NOMO-1 treated with DMSO at 0.1 percent for 48 hours (cell line): ENCODE results near the gene ERVW-1.
"Not testable (repeated sequence)": the region's sequence is repeated elsewhere in the genome, so short reads cannot be mapped to it uniquely, and the experiment has no call there.

Experiments
- DNase-seq: peaks from one replicate; lab custom pipeline; 2025; ENCODE audit not compliant: unreplicated experiment; lab: John Stamatoyannopoulos, UW

ERVW-1 gene, protein sequence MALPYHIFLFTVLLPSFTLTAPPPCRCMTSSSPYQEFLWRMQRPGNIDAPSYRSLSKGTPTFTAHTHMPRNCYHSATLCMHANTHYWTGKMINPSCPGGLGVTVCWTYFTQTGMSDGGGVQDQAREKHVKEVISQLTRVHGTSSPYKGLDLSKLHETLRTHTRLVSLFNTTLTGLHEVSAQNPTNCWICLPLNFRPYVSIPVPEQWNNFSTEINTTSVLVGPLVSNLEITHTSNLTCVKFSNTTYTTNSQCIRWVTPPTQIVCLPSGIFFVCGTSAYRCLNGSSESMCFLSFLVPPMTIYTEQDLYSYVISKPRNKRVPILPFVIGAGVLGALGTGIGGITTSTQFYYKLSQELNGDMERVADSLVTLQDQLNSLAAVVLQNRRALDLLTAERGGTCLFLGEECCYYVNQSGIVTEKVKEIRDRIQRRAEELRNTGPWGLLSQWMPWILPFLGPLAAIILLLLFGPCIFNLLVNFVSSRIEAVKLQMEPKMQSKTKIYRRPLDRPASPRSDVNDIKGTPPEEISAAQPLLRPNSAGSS

DNA sequence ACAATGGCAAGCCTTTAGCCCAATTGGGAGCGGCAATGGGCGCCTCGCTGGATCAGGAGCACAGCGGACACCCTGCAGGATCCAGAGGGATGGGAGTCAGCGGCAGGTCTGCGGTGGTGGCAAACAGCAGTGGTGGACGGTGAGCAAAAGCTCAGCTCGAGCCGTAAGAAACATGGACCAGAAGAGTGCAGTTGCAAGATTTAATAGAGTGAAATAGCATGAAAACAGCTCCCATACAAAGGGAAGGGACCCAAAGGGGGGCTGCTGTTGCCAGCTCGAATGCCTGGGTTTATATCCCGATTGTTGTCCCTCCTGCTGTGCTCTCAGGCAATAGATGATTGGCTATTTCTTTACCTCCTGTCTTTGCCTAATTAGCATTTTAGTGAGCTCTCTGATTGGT, at the start of gene ERVW-1:
Gene ERVW-1, minus strand, starts transcription at position 266 of the 400 bp plus-strand sequence. CDS start 7,565 bp downstream, outside the sequence.
- DNase-seq: not testable (repeated sequence)

DNA sequence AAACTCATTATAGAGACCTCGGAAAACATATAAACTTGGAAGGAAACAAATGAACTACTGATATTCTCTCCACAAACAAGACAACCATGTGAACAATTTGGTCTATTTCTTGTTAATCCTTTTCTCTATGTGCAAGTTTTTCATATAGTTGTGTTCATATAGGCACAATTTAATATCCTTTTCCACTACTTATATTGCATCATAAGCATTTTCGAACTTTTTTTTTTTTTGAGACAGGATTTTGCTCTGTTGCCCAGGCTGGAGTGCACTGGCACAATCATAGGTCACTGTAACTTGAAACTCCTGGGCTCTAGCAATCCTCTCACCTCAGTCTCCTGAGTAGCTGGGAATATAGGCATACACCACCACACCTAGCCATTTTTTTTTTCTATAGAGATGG, 45.4 kb upstream of the ERVW-1 start:
- no peak for DNase-seq

DNA sequence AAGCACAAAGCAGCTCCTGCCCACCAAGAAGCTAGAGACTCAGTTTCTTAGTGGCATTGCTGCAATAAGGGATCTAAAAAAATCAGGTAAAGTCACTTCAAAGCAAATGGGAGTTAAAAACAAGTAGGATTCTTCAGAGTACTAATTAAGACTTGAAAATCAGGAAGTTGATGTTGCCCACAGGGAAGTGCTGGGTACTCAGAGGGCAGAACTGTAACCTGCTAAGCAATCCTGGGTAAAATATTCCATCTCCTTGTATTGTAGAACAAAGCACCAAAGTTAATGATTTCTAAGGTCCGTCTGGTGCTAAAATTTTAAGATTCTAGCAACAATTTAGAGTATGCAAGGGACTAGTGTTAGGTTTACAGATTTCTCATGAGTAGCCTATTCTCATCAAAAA, 42.3 kb upstream of the ERVW-1 start:
- DNase-seq: peak; percentile 57

DNA sequence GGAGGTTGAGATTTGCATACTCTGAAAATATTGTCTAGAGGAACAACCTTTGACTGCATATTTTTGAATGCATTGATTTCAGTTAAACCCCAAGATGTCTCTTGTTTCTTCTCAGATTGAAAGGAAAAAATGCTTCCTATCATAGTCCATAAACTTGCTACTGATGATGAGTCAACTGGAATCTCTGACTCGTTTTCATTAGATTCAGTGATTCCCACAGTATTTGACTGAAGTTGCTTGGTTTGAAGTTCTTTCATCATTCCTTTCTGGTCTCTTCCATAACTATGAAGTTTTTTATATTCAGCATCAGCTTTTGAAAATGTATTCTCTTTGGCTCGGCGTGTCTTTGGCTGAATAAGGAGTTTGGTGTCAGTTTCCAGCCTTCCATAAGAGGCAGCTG, 39.9 kb upstream of the ERVW-1 start:
- DNase-seq: no peak

DNA sequence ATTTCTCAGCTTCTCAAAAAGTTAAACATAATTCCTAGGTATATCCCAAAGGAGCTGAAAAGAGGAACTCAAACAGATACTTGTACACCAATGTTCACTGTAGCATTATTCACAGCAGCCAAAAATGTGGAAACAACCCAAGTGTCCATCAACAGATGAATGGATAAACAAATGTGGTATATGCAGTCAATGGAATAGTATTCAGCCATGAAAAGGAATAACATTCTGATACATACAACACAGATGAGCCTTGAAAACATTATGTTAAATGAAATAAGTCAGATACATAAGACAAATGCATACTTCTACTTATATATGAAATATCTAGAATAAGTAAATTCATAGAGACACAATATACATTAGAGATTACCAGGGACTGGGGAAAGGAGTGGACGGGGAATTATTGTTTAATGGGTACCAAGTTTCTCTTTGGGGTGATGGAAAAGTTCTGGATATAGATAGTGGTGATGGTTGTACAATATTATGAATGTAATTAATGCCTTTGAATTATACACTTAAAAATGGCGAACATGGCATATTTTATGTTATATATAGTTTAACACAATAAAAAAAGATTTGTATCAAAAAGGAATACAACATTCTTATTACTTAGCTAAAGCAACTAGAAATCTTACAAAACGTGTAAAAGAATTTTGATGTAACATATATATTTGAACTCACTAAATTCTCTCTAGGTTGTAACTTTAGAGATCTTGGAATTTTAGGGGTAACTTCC, 35.6 kb upstream of the ERVW-1 start:
- no peak for DNase-seq

DNA sequence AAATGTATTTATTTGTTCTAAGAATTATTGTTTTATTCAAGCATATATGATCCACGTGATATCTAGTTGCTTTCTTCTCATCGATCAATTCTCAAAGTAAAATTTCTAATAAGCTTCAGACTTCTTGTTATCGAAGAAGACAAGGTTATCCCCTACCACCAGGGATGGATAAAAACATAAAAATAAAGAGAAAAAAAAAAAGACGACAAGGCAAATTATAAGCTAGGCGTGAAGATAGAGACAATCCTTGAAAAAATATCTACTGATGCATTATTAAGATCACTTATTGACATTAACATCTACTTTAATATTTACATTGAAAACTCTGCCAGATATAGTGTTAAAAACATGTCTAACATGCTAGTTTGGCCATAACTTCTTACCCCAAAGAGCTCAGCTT, 31.2 kb upstream of the ERVW-1 start:
- DNase-seq: no peak

DNA sequence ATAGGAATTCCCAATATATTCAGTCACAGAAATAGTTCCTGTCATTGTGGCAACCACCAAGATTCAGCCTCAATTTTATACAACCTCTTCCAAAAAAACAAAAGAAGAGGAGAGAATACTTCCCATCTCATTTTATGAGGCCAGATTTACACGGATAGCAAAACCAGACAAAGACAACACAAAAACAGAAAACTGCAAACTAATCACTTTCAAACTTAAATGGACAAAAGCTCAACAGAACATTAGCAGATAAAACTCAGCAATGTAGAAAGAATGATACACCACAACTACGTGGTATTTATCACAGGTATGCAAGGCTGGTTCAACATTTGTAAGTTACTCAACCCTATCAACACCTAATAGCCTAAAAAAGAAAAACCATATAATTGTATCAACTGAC, 28.6 kb upstream of the ERVW-1 start:
- no peak for DNase-seq

DNA sequence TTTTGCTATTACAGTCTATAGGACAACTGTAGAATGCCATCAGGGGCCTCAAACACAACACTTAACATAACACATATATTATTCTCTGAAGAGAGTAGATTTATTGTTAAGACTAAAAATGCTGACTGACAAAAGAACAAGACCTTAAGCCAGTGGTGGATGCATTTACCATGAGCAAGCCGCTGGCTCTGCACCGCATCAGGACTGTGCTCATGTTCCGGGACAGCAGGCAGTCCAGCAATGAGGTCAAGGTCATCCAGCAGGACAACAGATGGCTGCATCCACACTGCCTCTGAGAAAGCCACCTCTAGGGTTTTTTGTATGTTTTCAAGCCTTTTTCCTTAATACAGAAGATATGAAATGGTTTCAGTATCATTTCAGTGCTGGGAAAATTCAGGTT, 26.8 kb upstream of the ERVW-1 start:
- no peak for DNase-seq

DNA sequence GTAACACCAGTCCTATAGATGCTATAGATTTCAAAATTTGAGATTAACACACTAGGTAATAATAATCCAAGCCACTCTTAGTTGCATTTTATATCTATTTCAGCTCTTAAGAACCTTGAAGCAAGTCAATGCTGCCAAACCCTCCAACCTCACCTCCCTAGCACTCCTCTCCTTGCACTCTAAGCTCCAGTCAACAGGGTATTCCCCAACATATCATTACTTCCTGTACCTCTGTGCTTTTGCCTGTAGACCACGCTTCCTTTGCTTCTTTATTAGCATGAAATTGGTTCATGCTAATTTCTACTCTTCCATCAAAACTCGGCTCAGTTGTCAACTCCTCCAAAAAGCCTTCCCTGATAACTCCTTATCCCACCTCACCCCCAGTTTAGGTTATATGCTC, 26.0 kb upstream of the ERVW-1 start:
- no peak for DNase-seq

DNA sequence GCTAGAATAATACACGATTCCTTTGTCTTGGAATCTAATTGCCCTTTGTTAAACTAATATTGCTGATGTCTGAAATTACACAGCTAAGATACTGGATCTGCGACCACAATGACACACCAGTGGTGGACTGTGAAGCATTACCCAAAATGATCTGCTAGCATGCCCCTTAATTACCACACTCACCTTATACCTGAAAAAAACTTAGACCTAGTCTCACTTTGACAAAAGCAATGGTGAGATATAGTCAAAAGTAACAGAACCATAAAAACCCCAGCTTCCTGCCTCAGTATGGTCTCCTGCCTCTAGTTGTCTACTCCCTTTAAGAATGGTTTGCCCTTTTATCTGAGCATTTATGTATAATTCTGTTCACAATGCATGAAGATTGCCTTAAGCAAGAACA, 20.8 kb upstream of the ERVW-1 start:
- DNase-seq: no peak

DNA sequence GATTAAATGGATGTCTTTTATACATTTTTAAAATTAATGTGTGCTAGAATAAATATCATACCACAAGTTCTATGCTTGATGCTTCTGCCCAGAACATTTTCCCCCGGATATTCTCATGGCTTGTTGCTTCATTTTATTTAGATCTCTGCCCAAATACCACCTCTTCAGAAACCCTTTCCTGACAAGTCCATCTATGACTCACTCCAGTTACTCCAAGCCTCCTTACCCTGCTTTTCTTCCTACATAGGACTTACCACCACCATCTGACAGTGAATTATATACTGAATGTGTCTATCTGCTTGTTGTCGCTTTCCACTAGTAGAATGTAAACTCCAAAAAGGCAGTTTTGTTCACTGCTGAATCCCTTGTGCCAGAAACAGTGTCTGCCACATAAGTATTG, 19.1 kb upstream of the ERVW-1 start:
- no peak for DNase-seq

DNA sequence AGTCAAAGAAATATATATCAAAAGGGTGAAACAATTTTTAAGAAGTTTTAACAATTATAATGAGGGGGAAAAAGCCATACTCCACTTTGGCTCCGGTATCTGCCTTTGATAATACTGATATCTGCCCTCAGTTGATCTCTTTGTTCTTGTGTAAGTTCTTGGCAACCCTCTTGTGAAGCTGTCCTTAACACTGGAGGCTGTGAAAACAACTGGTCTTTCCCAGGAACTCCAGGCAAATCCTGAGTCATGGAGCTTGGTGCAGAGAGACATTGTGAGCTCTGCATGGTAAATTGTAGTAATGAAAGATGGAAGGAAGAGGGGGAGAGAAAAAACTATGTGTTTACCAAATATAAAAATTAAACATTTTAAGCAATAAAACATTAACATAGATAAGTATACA, 11.9 kb upstream of the ERVW-1 start:
- DNase-seq: no peak

DNA sequence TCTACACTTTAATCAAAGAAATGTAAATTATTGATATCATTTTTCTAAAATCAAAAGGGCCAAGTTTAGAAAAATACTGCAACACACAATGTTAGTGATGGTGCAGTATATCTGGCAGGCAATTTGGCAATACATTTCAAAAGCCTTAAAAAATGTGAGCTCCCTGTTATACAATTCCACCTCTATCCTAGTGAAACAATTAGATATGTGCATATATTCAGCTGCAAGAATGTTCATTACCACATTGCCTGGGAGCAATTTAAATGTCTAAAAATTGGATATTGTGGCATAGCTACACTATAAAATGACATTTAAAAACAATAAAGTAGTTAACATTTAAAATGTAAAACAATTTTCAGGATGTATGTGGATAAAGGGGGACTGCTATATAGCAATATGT, 10.1 kb upstream of the ERVW-1 start:
- no peak for DNase-seq

DNA sequence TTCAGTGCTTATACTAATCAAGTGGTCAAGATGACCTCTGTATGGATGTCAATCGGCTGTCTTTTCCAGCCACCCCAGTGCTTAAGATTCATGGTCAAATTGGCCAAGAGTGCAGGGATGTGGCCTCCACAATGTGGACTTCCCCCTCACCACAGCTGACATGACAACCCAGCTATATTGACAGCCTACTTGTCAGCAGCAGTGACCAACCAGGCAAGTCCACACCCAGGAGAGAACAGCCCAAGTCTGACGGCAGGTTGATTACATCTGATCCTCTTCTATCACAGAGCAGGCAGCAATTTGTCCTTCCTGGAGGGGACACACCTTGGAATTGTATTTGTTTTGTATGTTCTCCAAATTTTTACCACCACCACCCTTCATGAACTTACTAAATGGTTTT, 8.2 kb upstream of the ERVW-1 start:
- no peak for DNase-seq

DNA sequence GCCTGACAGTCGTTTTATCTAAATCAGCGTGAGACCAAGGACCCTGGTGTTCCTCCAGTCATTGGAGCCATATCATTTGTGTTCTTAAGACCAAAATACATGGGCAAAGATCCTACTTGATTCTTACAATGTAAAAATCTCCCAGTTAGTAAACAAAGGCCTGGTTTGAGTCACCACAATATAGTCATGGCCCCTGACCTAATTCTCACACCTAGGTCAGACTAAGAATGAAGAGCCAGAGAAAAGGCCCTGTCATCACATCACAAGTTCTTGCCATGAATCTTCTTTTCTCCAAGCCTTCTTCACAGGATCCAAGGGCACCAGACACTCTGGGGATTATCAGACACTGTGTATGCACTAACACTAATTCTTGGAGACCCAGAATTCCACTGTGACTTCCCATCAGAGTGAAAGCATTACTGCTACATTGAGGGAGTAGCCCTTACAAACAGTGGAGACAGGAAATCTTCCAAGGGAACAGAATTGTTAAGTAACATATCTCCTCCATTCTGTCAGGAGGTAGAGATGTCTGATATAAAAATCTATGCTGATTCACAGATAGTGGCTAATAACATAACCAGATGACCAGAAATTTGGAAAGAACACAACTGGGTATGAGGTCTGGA, 7.6 kb upstream of the ERVW-1 start:
- DNase-seq: no peak

DNA sequence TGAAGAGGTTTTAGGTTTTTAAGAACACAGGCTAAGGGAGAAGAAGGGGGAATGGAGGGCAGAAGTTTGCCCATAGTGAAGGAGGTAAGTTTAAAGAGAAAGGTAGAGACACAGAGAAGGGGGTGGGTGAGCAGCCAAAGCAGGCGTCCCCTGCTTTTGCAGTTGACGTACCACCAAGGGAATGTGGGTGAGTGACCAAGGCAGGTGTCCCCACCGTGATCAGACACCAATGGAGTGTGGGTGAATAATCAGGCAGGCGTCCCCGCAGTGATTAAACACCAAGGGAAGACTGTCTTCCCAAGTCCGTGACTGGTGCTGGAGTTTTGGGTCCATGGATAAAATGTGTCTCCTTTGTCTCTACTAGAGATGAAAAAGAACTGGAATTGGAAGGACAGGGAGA, 6.5 kb upstream of the ERVW-1 start:
- not testable (repeated sequence) for DNase-seq

DNA sequence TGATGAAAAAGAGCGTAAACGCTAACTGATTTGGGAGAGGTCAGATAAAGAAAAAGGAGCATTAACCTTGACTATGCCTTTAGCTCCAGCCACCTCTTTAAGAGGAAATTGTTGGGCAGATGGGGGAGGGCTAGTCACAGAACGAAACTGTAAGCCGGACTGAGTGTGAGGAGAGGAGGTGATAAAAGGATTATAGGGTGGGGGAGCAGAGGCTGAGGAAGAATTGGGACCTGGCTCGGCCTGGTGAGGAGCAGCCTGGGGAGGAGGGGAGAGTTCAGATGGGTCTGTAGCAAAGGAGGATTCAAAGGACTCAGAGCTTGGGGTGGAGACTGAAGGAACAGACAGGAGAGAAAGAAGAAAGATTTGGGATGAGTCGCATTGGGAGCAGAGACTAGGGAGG, 5.9 kb upstream of the ERVW-1 start:
- not testable (repeated sequence) for DNase-seq

DNA sequence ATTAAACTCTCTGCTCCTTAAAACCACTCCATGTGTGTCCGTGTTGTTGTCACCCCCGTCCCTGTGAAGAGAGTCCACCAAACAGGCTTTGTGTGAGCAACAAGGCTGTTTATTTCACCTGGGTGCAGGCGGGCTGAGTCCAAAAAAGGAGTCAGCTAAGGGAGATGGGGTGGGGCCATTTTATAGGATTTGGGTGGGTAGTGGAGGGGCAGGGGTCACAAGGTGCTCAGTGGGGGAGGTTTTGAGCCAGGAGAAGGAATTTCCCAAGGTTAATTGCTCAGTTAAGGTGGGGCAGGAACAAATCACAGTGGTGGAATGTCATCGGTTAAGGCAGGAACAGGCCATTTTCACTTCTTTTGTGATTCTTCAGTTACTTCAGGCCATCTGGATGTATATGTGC, 1.4 kb upstream of the ERVW-1 start:
- not testable (repeated sequence) for DNase-seq

DNA sequence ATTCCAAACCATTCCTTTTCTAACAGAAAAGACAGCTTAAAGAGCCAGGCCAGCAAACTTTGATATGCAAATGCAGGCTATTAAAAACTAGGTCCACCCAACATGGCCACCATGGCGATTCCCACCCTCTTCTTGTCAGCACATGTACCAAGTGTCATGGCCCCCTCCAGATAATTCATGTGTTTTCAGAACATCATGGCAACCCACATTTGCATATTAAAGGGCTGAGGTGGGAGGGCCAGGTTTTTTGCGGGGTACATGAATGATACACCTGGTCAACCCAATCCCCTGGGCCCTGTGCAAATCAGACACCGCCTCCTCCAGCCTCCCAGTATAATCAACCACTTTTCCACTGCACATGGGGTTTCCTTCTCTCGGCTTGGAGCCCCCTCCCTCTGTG, 965 bp upstream of the ERVW-1 start:
- no peak for DNase-seq

DNA sequence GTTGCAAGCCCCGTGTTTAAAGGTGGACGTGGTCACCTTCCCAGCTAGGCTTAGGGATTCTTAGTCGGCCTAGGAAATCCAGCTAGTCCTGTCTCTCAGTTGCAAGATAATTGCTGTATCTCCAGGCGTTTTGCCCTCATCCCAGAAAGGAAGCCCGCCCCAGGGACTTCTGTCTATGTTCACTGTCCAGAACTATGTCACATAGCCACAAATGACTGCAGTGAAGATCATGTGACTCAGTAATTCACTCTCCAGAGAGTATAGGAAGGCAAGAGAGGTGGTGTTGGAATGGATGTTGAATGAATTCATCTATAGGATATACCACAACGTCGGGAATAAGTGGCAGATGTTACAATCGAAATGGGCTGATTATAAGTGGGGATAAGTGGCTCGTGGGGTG, 349 bp upstream of the ERVW-1 start:
- DNase-seq: no peak

DNA sequence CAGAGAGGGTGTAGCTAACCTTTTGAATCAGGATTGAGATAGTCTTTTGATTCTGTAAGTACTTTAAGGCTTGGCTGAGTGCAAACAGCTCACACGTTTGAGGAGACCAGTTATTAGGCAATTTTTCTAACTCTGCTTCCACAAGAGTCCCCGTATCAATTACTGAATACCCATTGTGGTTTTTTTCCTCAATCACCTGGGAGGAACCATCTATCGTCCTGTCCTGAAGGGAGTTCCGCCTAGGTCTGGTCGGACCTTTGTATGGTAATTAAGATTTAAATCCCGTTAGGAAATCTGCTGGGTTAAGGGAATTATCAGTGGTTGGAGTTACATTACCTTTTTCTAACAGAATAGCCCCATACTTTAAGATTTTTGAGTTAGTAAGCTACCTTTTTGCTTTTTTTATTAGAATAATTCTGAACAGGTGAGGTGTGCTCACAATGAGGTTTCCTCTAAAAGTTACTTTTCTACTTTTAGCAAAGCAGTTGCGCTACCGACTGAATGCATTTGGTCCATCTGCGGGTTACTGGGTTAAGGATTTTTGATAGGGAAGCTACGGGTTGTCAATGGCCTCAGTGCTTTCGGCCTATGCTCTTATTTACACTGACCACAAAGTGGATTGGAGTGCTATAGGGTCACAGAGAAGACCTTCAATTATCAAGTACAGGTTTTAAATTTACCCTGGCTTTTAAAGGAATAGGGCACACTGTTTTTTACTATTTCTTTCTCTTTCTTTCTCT, 1.7 kb downstream of the ERVW-1 start:
- DNase-seq: not testable (repeated sequence)
